Measurements from ENCODE around the gene MAP2K5.

The MAP2K5 gene

DNA sequence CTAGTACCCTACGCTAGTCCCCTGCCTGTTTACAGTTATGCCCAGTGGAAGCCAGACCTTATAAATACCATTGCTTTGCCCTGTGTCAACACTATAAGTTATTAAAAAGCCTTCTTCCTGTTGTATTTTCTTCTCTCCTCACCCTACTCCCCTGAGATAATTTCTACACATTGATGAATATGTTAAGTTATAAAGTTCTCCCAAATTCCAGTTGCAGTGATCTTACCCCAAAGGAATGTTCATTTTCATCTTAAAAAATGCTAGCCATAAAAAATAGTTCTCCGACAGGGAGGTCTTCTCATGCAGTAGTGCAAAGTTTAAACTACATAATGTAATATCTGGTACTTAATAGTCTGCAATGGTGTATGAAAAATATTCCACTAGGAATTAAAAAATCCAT, 58.6 kb downstream of the MAP2K5 start:
- no peak for DNase-seq (ENCODE audit: low spot score)
- in situ Hi-C loops (cut with MboI; ENCODE audit: low pct_unique_long_range_greater_than_20kb, low sequenced_read_pairs, unreplicated experiment), result no loop called here
- TF ChIP-seq, protein P1, sequence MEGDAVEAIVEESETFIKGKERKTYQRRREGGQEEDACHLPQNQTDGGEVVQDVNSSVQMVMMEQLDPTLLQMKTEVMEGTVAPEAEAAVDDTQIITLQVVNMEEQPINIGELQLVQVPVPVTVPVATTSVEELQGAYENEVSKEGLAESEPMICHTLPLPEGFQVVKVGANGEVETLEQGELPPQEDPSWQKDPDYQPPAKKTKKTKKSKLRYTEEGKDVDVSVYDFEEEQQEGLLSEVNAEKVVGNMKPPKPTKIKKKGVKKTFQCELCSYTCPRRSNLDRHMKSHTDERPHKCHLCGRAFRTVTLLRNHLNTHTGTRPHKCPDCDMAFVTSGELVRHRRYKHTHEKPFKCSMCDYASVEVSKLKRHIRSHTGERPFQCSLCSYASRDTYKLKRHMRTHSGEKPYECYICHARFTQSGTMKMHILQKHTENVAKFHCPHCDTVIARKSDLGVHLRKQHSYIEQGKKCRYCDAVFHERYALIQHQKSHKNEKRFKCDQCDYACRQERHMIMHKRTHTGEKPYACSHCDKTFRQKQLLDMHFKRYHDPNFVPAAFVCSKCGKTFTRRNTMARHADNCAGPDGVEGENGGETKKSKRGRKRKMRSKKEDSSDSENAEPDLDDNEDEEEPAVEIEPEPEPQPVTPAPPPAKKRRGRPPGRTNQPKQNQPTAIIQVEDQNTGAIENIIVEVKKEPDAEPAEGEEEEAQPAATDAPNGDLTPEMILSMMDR (IDR thresholded peaks at IDR 0.05; ENCODE audit: extremely low read depth, insufficient read depth, missing control alignments), result no peak

DNA sequence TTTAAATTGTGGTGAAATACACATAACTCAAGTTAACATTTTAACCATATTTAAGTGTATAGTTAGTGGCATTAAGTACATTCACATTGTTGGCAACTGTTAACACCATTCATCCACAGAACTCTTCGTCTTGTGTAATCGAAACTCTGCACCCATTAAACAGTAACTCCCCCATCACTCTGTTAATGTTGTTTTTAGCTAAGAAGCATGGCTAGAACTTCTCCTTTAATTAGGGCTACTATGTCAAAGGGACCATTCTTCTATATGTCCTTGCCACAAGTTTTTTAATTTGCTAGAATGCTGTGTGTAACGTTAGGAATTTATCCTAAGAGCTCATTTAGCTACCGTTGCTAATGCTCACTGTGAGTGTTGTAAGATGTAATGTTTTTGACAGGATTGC, 60.6 kb downstream of the MAP2K5 start:
- TF ChIP-seq, protein P1 (IDR thresholded peaks at IDR 0.05; ENCODE audit: extremely low read depth, insufficient read depth, missing control alignments), result no peak
- no peak for DNase-seq (ENCODE audit: low spot score)
- in situ Hi-C loops (cut with MboI; ENCODE audit: low pct_unique_long_range_greater_than_20kb, low sequenced_read_pairs, unreplicated experiment), result no loop called here

DNA sequence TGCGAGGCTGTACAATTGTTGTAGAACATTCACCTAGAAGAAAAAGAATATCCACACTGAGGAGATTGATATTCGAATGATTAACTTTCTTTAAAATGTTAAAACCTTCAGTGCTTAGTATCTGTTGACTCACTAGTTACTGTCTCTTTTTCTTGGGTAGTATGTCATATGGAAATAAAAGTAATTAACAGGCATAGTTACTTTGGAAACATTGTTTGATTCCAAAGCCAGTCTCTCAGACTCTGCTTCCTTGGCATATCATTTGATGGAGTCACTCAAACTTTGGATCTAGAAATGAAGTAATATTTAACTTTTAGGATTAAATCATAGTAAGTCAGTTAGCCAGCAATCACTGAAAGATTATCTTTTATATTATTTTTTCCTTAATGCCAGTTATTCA, 63.4 kb downstream of the MAP2K5 start:
- no peak for DNase-seq (ENCODE audit: low spot score)
- in situ Hi-C loops (cut with MboI; ENCODE audit: low pct_unique_long_range_greater_than_20kb, low sequenced_read_pairs, unreplicated experiment), result no loop called here
- TF ChIP-seq, protein P1 (IDR thresholded peaks at IDR 0.05; ENCODE audit: extremely low read depth, insufficient read depth, missing control alignments), result no peak

DNA sequence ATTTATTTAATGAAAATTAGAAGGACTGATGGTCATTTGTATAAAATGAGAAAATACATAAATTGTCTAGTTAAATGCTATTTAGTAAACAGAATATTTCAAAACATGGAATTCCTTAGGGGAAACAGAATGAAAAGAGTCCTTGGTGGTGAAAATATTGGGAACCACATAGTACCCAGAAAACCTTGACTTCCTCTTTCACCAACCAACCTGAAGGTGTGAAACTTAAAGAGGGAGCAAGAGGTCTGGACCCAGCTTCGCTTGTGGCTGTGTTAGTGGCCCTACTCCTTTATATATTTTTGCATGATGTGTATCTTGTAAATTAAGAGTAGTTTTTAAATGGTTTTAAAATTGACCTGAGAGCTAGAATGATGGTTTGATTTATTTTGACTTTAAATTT, 64.2 kb downstream of the MAP2K5 start:
- in situ Hi-C loops (cut with MboI; ENCODE audit: low pct_unique_long_range_greater_than_20kb, low sequenced_read_pairs, unreplicated experiment), result no loop called here
- TF ChIP-seq, protein P1 (IDR thresholded peaks at IDR 0.05; ENCODE audit: extremely low read depth, insufficient read depth, missing control alignments), result no peak

DNA sequence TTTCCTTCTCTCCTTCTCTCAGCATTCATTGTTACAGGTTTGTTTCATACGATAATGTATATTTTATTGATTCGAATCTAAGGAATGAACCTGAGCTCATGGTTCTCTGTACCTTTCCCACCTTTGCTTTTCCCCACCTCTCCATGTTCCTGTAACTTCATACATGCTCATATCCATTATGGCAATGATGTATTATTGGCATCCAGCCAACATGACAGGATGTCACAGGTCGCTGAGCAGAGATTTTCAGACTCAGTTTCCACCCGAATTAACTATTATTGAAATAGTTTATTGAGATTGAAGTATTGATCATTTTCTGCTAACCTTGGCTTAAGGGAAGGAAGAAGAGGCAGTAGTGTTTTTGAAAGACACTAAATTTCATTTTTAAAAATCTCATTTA, 64.8 kb downstream of the MAP2K5 start:
- TF ChIP-seq, protein P1 (IDR thresholded peaks at IDR 0.05; ENCODE audit: extremely low read depth, insufficient read depth, missing control alignments), result no peak
- no peak for DNase-seq (ENCODE audit: low spot score)
- in situ Hi-C loops (cut with MboI; ENCODE audit: low pct_unique_long_range_greater_than_20kb, low sequenced_read_pairs, unreplicated experiment), result no loop called here

More for the DNA sequence above, 64.2 kb downstream of the MAP2K5 start:
- DNase-seq (ENCODE audit: low spot score), result no peak

DNA sequence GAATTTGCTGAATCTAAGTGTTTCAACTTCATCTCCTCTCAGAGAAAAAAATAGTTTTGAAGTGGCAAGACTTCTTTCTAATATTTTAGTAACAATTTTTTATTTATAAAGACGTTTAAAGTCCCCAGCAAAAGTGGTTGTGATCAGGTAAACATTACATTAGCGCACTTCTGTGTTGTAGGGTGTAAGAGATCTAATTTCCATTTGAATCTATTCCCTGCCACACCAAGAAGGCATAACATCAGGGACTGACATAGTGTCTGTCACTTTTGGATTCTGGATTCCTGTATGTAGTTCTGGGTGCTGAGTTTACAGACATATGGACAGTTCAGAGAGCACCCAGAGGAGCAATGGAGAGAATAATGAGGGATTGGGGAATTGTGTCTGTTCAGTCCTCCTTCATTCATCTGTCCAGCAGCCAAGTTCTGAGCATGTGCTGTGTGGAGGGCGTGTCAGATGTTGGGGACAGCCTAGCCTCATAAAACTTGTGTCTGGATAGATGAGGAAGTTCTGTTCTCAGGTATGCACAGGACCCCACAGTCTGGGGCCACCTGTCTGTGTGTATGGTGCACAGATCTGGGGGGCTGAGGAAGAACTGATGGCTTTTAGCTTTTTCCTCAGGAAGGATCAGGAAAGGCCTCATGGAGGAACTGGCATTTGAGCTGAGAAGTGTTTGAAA, 65.6 kb downstream of the MAP2K5 start:
- in situ Hi-C loops (cut with MboI; ENCODE audit: low pct_unique_long_range_greater_than_20kb, low sequenced_read_pairs, unreplicated experiment), result no loop called here
- TF ChIP-seq, protein P1 (IDR thresholded peaks at IDR 0.05; ENCODE audit: extremely low read depth, insufficient read depth, missing control alignments), result no peak
- DNase-seq (ENCODE audit: low spot score), result no peak

Data from GM13977 (cell line).